GM10266 (cell line): ENCODE data around the gene TMEFF2.

Experiments
- DNase-seq: peaks from one replicate; pipeline ENCODE4 v3.0.0; 2012; ENCODE audit errors: extremely low spot score
- CTCF ChIP-seq: IDR thresholded peaks from 2 replicates; pipeline ENCODE4 v1.5.1; 2012; ENCODE audit warnings: mild to moderate bottlenecking, low read depth; ENCODE audit not compliant: control insufficient read depth, insufficient read depth; ENCODE audit errors: missing control alignments

Gene TMEFF2

DNA sequence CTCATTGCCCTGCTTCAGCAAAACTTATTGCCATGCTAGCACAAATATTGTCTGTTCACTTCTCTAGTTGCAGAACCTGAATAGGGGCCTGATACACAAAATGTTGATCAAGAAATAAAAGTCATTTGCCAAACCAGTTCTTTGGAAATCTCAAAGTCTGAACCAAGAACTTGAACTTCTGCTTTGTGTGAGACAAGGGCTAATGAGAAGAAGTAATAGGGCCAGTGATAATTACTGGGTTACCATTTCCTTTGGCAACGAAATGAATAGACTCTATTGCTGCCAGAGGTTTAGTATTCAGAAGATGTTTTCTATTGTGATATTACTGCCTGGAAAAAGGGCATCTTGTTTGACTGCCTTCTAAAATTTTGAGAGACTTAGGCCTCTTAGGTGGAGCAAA, 35.0 kb downstream of the TMEFF2 start:
- no peak for TF ChIP-seq CTCF
- no peak for DNase-seq

GRCh38 chr2:192159208-192159607, 35.5 kb downstream of the TMEFF2 start:
- no peak for DNase-seq
- no peak for TF ChIP-seq CTCF

DNA sequence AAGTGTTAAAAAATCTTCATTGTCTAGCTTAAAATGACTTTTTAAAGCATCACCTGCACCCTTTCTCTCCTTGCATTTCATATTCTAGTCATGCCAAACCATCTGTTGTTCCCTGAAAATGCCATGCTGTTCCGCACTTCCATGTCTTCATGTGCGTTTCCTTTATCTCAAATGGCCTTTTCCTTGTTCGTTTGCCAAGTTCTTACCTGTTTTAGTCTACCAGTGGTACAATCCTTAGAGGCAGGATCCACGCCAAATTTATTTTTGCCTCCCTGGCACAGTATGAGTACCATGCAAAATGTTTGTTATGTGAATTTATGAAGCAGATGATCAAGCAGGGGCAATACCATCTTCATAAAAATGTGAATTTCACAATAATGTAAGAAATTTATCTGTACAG, 37.0 kb downstream of the TMEFF2 start:
- no peak for DNase-seq
- TF ChIP-seq CTCF = no peak

DNA sequence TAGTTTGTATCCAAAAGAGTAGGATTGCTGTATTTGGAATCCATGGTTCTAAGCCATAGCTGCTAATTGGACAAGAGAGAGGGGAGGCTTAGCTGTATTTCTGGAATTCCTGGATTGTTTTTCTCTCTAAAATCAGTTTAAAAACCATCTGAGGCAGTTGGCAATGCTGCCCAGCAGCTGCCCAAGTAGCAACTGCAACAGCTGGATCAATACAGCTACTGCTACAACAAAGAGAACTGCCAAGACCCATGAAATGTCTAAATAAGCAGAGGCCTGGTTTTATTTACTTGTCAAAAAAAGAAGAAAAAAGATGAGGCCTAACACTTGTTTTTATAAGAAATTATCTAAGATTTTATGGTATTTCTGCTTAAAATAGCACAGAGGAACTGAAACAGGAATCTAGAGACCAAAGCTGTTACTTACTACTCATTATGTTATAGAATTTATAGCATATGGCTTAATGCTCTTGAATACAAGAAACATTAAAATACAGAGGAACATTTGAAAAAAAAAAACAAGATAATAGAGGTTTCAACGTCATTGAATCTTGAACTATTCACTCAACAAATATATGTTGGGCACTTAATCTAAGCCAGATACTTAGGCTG, 39.1 kb downstream of the TMEFF2 start:
- TF ChIP-seq CTCF = no peak
- DNase-seq = no peak

DNA sequence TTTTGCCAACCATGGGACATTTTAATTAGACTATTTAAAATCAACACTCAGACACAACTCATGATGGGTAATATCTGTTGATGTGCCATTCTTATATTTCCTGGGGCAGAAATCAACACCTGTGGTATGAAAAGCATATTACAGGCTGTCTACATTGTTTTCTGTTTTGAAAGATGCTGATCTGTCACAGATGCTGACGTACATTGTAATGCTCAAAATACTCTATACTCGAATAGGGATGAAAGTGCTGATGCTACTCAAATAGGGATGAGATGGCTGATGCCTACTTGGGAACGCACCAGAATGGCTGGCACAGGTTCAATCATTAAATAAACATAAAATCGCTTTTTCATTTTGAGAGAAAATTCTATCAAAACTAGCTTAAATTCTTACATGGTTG, 41.2 kb downstream of the TMEFF2 start:
- no peak for DNase-seq
- TF ChIP-seq CTCF = no peak

DNA sequence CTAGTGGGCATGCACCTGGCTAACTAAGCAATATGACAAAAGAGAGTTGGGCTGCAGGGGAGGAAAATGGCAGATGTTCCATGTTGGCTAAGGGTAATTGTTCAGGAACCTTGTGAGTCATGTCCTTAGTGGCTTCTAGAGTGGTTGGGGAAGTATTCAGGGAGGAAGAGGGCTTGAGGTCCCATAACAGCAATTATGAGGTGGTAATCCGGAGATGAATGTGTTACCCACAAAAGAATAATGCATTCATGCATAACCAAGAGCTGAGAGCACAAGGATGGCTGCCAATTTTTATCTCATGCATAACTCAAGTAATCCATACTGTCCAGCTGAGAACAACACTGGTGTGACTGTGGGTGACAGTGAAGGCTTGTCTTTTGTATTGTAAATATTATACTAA, 42.9 kb downstream of the TMEFF2 start:
- no peak for DNase-seq

More for the DNA sequence above, 42.9 kb downstream of the TMEFF2 start:
- no peak for TF ChIP-seq CTCF
